HG02981 (cell line): ENCODE data around the gene FNDC11.
"Not testable (repeated sequence)": the region's sequence is repeated elsewhere in the genome, so short reads cannot be mapped to it uniquely, and the experiment has no call there.

Source experiments
- ATAC-seq: cut with Tn5 transposase; IDR thresholded peaks from one replicate; pipeline ENCODE4 v1.9.1; 2021; ENCODE audit warnings: mild to moderate bottlenecking, moderate library complexity; ENCODE audit not compliant: unreplicated experiment

FNDC11 gene

DNA sequence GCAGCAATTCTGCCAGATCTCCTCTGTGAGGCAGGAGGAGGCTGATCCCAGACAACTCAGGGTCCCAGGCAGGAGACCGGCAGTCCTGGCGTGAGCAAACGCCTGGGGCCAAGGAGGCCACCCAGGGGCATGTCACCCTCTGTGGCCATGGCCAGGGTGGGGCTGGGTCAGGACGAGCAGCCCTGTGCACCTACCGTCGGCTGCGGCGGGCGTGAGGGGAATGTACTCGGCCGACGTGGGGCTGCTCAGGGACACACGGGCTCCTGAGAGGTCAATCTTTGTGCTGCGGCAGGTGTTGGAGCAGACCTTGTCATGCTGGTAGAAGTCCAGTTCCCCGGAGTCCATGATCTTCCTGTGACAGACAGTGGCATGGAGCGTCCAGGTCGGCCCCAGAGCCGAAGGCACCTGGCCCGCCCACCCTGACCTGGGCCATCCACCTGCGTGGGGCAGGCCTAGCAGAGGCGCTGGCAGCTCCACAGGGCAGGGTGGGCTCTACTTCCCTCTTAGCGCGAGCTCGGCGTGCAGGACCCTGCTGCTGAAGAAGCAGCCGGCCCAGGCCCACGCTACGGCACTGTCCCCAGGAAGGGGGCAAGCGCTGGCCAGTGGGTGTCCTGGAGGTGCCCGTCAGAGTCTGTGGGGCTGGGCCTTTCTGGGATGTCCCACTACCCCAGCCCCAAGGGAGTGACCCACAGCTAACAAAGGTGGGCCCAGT, 41.6 kb downstream of the FNDC11 start:
- no peak for ATAC-seq

DNA sequence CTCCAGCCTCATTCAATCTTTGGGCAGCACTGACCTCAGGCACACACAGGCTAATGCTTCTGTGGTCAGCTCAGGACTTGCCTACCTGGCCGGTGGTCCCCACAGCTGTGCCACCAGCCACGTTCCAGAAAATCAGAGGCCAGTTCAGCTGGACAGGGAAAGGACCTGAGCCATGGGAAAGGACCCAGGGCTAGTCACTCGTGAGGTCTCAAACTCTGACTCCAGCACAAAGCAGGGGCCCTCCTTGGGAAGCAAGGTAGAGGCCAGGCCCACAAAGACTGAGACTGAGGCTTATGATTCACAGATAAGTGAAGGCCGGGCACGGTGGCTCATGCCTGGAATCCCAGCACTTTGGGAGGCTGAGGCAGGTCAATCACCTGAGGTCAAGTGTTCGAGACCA, 42.5 kb downstream of the FNDC11 start:
- ATAC-seq: no peak

DNA sequence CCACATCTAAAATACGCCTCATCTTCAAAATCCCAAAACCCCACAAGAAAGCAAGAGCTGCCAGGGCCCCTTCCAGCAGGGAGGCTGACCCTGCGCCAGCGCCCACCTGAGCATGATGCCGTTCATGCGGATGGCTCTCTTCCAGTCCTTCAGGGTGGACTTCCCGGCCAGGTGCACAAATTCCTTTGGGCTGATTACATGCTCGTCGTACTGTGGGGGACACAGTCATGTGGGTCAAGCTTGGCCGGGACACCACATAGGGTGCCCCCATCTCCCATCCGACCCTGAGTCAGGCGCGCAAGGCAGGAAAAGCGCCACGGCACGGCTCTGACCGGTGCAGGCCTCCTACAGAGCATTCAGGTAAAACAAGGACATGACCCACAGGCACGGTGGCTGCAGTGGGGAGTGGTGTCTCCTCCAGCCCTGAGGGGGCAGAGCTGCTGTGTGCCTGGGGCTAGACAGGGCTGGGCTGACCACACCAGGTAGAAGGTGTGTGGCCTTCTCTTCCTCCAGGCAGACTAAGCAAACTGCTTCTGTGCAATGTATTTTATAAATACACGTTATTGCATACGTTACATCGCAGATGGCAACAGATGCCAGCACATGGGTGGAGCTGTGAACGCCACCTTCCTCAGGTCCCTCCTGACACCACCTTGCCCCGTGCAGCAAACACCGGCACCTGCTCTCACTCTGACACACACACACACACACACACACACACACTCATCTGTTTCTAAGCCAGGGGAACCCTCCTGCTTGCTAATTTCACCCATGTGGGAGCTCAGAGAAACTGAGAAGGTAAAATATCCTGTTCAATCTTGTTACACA, 43.9 kb downstream of the FNDC11 start:
- ATAC-seq: no peak

DNA sequence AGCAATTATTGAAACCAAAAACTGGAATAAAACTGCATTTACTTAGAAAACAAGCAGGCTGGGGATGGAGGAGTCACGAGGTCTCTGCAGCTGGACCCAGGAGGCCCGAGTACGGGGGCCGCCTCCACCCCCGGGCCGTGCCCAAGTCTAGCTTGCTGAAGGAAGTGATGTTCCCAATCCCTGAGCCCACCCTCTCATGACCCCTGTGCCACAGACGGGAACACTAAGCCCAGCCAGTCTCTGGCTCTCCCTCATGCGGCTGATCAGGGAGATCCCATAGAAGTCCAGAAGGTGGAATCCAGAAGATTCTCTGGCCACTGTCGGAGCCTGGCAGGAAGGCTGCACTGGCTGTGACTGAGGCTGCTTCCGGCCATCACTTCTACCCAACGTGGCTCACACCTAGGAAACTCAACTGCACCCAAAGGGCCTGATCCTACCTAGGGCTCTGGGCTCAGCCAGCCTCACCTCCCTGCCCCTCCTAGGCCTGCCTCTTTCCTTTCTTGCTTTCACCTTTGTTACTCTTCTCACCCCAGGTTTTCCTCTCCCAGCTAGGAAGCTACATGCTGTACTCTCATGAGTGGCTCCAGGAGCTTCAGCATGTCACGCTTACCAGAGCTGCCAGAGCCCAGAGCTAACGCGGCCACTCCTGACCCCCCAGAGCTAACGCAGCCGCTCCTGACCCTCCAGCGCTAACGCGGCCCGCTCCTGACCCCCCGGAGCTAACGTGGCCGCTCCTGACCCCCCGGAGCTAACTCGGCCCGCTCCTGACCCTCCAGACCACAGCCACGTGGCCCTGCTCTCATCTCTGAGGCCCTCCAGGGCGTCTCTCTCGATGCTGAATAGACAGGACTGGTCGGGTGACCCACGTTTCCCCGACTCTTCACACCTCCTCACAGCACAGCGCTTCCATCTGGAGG, 44.8 kb downstream of the FNDC11 start:
- ATAC-seq: no peak

DNA sequence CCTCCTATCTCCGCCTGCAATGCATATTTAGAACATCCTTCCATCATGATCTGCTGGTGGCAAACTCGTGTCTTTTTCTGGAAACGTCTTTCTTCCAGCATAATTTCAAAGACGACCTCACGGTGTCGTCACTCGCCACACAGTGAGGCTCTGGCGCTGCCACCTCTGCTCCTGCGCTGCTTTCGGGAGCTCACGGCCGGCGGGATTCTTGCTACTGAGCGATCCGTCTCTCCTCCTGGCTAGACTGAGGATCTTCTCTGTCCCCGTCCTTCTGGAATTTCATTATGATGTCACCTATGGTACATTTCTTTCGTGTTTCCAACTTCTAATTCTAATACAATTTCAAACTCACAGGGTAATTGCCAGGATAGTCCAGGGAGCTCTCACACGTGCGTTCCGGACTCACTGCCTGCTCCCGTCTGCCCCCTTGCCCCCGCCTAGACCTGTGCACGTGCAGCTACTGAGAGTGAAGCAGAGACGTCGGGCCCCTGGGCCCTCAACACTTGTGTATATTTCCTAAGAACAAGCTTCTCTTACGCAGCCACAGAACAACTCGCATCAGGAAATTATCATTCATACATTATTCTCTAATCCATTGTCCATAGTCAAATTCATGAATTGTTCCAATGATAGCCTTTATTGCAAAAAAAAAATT, 45.6 kb downstream of the FNDC11 start:
- no peak for ATAC-seq

DNA sequence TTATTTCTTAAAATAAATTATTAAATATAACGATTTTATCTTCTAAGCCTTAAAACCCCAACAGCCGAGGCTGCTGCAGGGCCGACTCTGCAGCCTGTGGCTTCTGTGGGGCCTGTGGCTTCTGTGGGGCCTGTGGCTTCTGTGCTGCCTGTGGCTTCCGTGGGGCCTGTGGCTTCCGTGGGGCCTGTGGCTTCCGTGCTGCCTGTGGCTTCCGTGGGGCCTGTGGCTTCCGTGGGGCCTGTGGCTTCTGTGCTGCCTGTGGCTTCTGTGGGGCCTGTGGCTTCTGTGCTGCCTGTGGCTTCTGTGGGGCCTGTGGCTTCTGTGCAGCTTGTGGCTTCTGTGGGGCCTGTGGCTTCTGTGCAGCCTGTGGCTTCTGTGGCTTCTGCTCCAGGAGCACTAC, 47.7 kb downstream of the FNDC11 start:
- not testable (repeated sequence) for ATAC-seq

DNA sequence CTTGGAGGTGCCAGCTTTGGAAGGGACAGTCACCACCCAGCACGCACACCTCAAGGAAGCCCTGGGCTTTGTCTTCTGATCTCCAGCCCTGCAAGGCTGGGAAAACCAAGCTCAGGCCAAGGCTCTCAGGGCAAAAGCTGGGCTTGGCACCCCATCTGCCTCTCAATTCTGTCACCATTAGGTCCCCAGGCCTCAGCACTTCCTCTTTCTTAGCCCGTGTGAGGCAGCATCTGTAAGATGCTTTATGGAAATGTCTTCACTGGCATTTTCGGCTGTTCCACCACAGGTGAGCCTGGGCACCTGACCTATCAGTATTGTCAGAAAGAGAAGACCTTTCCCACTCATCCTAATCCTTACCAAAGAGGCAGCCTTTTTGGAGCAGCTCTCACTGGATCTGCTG, 48.4 kb downstream of the FNDC11 start:
- no peak for ATAC-seq
